NOMO-1 (cell line): ENCODE results near the gene SCARB1.

Source experiments
- DNase-seq, 2 experiments: peaks; one replicate each; lab custom pipeline; 2025; ENCODE audit not compliant: unreplicated experiment in 2 of 2; lab: John Stamatoyannopoulos, UW

Gene SCARB1

GRCh38 chr12:124844411-124845397, 19.0 kb downstream of the SCARB1 start:
- DNase-seq, result no peak

DNA sequence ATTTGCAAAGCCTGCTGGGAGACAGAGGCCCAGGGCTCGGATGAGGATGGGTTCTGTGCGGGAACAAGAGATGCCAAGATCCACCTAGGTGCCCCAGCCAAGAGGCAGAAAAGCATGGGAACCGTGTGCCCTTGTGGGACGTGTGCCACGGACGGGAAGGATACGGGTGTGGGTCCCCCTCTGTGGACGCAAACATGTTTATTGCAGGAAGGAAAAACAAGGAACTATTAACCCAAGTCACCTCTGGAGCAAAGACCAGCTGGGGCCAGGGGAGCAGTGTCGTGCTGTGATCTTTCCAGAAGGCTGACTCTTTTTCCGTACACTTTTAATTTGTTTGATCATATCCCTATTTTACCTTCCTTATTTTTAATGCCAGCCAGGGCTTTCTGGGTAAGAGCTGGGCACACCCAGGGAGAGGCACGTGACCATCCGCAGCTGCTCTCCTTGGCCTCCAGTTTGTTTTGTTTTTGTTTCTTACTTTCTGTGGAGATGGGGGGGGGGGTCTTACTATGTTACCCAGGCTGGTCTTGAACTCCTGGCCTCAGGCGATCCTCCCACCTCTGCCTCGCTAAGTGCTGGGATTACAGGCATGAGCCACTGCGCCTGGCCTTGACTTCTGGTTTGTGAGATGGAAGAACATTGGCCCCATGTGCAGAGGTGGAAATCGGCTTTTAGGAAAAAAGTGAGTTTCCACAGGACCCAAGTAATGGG, 20.7 kb downstream of the SCARB1 start:
- DNase-seq, result no peak

DNA sequence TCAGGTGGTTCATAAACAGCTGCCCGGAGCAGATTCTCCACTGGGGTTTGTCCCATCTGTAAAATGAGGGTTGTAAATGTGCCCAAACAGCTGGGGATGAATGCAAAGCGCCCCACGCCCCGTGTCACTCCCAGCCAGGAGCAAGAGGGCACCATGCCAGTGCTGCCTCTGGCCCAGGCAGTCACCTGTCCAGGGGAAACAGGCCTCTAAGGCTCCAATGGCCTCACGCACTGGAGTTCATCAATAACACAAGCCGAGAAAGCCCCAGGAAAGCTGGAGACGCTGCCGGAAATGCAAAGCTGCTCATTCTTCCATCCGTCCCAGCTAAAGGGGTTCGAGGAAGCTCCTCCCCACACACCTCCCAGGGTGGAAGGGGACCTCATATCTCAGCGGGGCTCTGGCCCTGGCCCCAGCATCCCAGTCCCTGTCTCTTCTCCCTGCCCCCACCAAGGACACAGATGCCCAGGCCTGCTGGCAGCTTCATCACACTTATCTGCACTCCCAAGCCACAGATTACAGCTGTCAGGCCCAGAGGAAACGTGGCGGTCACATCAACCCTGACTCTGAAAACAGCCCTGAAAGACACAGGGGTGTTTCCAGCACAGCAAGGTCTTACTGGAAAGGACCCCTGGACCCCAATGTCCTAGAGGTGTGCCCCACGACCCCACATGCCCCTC, 21.5 kb downstream of the SCARB1 start:
- no peak for DNase-seq

GRCh38 chr12:124841558-124841945, 22.1 kb downstream of the SCARB1 start:
- no peak for DNase-seq

DNA sequence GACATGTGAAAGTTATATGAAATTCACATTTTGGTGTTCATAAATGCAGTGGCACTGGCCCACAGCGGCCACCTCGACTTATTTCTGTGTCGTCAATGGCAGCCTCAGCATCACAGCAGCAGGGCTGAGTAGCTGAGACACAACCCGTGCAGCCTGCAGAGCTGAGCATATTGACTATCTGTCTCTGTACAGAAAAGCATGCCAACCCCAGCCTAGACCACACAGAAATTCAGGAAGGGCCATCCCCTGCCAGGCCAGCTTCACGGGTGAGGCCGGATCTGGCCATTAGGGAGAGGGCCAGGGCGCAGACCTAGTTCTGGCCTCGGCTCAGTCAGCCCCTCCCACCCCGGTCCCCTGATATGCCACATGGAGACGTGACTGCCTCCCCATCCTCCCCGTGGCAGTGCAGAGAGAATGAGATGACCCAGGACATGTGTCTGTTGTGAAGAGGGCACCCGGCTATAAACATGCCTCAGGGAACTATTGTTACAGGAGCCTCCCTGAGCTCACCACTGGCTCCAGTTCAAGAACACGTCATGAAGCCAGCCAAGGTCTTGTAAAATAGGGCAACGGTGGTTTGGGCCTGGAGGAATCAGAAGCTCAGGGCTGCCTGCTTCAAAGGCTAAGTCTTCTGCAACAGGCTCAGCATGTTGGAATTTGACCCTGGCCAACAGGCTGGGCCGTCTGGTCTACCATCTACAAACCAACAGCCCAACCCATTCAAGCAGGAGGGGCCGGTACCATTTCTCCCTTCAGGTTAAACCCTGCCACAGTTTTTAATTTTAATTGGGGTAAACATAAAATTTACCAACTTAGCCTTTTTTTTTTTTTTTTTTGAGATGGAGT, 25.5 kb downstream of the SCARB1 start:
- no peak for DNase-seq

DNA sequence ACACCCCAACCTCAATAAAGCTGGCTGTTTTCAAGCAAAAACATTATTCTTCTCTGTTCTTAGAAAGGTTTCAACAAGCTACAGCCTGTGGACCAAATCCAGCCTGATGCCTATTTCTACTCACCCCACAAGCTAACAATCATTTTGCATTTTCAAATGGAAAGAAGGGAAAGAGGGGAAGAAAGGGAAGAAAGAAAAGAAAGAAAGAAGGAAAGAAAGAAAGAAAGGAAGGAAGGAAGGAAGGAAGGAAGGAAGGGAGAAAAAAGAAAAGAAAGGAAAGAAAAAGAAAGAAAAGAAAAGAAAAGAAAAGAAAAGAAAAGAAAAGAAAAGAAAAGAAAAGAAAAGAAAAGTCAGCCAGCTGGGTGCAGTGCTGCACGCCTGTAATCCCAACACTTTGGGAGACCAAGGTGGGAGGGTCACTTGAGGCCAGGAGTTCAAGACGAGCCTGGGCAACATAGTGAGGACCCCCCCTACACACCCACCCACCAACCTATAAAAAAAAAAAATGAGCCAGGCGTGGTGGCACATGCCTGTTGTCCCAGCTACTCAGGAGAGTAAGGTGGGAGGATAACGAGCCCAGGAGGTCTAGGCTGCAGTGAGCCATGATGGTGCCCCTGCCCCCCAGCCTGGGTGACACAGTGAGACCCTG, 26.3 kb downstream of the SCARB1 start:
- no peak for DNase-seq

- DNase-seq, result no peak
Measured at GRCh38 chr12:124836759-124837158, 26.9 kb downstream of the SCARB1 start.

- no peak for DNase-seq
Measured at GRCh38 chr12:124835656-124836410, 27.8 kb downstream of the SCARB1 start.

- no peak for DNase-seq
Measured at GRCh38 chr12:124834822-124835221, 28.8 kb downstream of the SCARB1 start.

DNA sequence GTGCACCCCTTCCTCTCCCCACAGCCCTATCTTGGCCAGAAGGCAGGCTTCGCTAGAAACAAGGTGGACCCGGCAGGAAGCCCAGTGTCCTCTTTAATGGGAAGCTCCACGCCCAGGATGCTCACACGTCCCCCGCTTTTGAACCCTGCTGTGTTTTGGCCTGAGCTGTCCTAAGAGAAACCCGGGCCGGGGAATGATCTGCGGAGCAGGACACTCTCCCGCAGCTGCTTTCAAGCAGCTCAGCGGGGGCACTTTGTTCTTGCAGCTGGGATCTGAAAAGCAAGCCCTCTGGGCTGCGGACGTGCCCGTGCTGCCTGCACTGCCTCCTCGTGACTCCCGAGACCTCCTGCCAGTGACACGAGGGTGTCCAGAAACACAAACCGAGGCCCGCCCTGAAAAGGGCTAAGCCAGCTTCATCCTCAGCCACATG, 30.0 kb downstream of the SCARB1 start:
- no peak for DNase-seq

DNA sequence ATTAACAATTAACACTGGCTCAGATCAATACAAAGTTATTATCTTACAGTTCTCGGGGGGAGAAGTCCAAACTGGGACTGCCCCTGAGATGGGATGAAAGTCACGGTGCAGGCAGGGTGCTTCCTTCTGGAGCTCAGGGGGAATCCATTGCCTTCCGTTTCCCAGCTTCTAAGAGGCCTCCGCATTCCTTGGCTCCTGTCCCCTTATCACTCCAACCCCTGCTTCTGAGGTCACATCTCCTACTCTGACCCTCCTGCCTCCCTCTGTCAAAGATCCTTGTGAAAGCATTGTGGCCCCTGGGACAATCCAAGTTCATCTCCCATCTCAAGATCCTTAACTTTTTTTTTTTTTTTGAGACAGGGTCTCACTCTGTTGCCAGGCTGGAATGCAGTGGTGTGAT, 30.8 kb downstream of the SCARB1 start:
- DNase-seq, result no peak

DNA sequence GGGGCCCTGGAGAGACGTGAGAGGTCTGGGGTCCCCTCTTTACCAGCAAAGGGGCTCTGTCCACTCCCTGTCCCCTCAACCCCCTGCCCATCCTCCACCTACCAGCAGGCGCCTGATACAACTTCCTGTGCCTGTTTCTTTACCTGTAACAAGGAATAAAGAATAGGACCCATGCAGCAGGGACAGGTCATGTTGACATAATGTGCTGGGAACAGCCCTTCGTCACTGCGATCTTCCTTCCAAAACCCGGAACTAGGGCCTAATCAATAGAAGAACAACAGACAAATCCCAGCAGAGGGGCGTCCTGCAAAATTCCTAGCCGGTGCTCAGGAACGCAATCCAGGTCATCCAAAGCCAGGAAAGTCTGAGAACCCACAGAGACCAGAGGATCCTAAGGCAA, 32.1 kb downstream of the SCARB1 start:
- no peak for DNase-seq

DNA sequence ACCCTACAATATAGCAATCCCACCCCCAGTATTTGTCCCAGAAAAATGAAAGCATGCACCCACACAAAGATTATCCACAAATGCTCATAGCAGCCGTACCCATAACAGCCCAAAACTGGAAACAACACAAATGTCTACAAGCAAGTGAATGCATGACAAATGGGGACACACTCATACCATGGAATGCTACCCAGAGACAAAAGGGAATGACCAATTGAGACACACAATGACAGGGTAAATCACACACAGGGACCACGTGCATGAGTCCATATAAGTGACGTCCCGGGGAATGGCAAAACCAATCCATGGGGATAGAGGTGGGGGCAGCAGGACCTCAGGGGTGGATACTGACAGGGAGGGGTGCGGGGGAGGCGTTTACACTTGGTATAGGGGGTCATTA, 33.4 kb downstream of the SCARB1 start:
- DNase-seq, result no peak

DNA sequence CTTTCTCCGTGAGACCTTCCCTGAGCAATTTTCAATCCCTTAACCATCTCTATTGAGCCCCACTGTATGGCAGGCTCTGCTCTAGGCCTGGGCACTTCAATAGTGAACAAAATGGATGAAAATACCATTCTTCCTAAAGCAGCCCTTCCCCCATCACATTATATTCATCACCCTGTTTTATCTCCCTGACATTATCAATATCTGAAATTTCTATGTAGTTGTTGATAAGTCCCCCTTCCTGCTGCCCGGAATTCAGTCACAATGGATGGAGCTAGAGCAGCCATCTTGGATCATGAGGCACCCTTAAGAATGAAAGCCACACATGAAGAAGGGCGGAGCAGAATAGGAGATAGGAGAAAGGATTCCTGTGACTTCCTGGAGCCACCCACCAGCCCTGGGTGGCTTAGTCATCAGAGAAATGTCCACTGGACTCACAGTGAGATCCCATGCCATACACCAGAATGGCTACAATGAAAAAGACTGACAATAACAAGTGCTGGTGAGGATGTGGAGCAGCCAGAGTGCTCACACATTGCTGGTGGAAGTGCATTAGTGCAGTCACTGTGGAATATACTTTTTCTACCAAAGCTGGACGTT, 33.9 kb downstream of the SCARB1 start:
- no peak for DNase-seq

GRCh38 chr12:124829008-124829707, 34.5 kb downstream of the SCARB1 start:
- DNase-seq, result no peak

GRCh38 chr12:124828264-124829007, 35.2 kb downstream of the SCARB1 start:
- no peak for DNase-seq

DNA sequence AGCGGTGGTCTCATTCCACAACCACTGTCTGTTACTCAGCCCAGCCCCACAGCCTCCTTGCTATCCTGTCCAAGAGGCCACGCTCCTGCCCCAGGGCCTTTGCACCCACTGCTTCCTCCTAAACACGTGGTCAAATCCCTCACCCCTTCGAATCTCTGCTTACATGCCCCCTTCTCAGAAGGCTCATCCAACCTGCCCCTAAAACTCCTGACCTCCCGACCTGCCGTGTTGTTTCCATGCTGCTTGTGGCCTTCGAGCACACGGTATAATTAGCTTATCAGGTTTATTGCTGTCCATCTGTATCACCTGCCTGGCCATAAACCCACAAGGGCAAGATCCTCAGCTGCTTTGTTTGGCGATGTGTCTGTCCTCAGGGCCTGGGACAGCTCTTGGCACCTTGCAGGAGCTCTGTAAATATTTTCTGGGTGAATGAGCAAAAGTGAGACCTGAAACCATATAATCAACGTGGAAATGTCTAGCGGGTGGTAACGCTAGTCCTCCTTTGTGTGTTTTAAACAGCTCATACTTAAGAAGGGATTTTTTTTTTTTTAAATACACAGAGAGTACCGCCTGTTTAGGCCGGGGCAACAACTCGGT, 36.0 kb downstream of the SCARB1 start:
- DNase-seq, result no peak
